LNCaP clone FGC (cell line): ENCODE data around the gene SPINT1.
"Not testable (repeated sequence)": the region's sequence is repeated elsewhere in the genome, so short reads cannot be mapped to it uniquely, and the experiment has no call there.

Source experiments
- DNase-seq: peaks from one replicate; pipeline ENCODE4 v3.0.0-alpha.2; 2011; ENCODE audit warnings: low read depth
- H3K4me3 ChIP-seq: 2 replicates; pipeline ENCODE4 v1.5.1; 2011; ENCODE audit warnings: mild to moderate bottlenecking, low read depth, low read length, control low read depth
- CTCF ChIP-seq: IDR thresholded peaks from 2 replicates; pipeline ENCODE4 v1.5.1; 2012; ENCODE audit warnings: mild to moderate bottlenecking; ENCODE audit not compliant: control insufficient read depth, insufficient read depth; ENCODE audit errors: extremely low read depth

SPINT1 gene

GRCh38 chr15:40858706-40859105, 14.9 kb downstream of the SPINT1 start:
- H3K4me3 ChIP-seq: no peak overlapping the region
- DNase-seq: no peak
- no peak for TF ChIP-seq CTCF

- no peak overlapping the region for H3K4me3 ChIP-seq
- DNase-seq: peak; percentile 60
- peak; percentile 77 for TF ChIP-seq CTCF
These were observed 15.5 kb downstream of the SPINT1 start for GRCh38 chr15:40859206-40859851.

DNA sequence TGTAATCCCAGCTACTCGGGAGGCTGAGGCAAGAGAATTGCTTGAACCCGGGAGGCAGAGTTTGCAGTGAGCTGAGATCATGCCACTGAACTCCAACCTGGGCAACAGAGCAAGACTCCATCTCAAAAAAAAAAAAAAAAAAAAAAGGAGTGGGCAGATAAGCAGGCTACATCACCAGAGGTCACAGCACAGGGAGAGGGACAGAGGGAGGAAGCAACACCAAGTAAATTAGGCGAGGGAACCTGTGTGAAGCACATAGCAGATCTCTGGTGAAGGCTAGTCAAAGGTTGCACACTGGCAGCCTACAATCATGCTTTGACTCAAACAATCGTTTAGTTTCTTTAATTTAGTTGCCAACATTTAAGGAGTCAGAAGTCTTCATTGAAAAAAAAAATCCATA, 17.3 kb downstream of the SPINT1 start:
- not testable (repeated sequence) for H3K4me3 ChIP-seq, DNase-seq

DNA sequence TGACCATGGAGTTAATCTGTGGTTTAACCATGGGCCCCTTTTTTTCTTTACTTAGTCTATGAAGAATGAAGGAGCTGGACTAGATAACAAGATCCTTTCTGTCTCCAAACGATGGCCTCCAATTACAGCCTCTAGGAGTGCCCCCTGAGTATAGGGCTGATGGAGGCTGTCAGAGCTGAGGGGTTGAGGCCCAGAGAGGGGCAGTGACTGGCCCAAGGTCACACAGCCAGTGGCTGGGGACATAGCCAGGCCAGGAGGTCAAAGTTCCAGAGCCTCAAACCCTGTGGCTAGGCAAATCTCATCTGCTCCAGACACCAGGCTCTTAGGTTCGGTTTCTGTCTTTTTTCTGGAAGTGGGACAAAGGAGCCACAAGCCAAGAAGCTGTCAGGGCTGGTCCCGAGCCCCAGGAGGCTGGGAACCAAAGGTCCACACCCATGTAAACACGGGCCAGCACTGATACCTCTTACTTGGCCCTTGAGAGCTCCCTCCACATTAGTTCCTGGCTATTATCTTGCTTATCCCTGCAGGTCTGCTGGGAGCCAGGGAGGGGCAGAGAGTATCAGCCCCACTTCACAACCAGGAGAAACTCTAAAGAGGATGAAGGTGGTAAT, 19.9 kb downstream of the SPINT1 start:
- TF ChIP-seq CTCF: no peak
- no peak overlapping the region for H3K4me3 ChIP-seq
- DNase-seq: no peak

GRCh38 chr15:40867199-40867598, 23.4 kb downstream of the SPINT1 start:
- TF ChIP-seq CTCF: no peak
- no peak for DNase-seq
- H3K4me3 ChIP-seq: no peak overlapping the region

DNA sequence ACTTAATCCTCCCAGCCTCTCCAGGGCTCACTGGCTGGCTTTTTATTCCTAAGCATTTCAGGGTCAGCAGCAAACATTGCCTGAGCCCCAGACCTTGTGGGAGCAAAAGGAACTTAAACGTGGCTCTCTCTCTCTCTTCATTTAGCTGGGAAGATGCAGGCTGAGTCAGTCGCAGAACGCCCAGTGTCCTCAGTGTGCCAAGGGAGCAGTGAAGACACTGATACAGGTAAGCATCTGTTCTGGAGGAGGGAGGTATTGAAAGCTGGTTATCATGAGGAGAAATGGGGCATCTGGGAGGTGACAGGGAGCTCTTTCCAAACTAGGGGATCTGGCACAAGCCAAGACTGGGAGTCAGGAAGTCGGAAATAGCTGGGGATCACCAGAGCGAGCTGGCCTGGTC, 25.8 kb downstream of the SPINT1 start:
- DNase-seq: no peak
- no peak for TF ChIP-seq CTCF
- no peak overlapping the region for H3K4me3 ChIP-seq

DNA sequence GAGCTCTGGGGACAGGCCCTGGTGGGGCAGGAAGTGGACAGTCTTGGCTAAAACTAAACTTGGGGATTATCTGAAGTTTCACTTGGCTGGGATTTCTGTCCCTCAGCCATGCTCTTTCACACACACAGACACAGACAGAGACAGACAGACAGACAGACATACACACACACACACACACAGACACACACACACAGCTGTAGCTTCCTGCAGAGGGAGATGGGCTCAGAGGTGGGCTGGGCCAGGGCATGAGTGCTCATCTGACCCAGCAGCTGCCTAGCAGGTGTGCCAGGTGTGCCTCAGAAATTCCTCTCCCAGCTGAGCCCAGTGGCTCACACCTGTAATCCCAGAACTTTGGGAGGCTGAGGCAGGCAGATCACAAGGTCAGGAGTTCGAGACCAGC, 26.9 kb downstream of the SPINT1 start:
- TF ChIP-seq CTCF: no peak
- DNase-seq: no peak
- no peak overlapping the region for H3K4me3 ChIP-seq
